ENCODE results near the gene NACA2. TPM values are rescaled to one million over a fixed set of nuclear protein-coding genes. Genes with fewer than 3 reads are reported as not detected.

The NACA2 gene
- total and polyA plus RNA-seq, 2 of the 4 experiments (the other 2 are of a cell fraction): not detected

DNA sequence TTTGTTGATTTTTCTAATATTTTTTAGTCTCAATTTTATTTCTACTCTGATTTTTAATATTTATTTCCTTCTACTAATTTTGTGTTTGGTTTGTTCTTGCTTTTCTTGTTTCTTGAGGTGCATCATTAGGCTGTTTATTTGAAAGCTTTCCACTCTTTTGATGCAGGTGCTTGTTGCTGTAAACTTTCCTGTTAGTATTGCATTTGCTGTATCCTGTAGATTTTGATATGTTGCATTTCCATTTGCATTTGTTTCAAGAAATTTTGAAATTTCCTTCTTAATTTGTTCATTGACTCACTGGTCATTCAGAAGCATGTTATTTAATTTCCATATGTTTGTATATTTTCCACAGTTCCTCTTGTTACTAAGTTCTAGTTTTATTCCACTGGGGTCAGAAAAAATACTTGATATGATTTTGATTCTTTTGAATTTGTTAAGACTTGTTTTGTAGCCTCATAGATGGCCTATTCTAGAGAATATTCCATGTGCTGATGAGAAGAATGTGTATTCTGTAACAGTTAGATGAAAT lies 43.1 kb upstream of the NACA2 start:
- Histone ChIP-seq H4K8ac (ENCODE audit: low read depth in 2 of 2, low read length in 2 of 2) (no peak overlapping the region), H2BK15ac (ENCODE audit: low read depth, low read length) (no peak overlapping the region), H2AFZ (replicated peaks; ENCODE audit: low read length, poor library complexity) (no peak overlapping the region), H4K91ac (ENCODE audit: insufficient read depth, low read depth, low read length) (no peak overlapping the region), H3K4ac (ENCODE audit: low read depth, low read length) (no peak overlapping the region), H3K56ac (ENCODE audit: extremely low read depth, insufficient read depth, low read length) (no peak overlapping the region), H2BK5ac (ENCODE audit: low read depth, low read length, poor library complexity, severe bottlenecking) (no peak overlapping the region), H4K20me1 (ENCODE audit: insufficient read depth, low read length) (no peaks in the 10 kb centered on the region), H3K4me3 (ENCODE audit: insufficient read depth, low read depth, low read length) (no peak overlapping the region), H3K4me1 (ENCODE audit: control insufficient read depth, insufficient read depth, low read length) (no peaks in the 10 kb centered on the region), H3K4me2 (ENCODE audit: low read depth, low read length) (no peak overlapping the region), H4K5ac (ENCODE audit: low read depth, low read length) (no peak overlapping the region), H3K27ac (ENCODE audit: insufficient read depth, low read length) (no peak overlapping the region), H3K14ac (replicated peaks; ENCODE audit: low read depth, low read length) (no peak overlapping the region), H3K9ac (ENCODE audit: low read depth, low read length) (no peak overlapping the region), H3K18ac (ENCODE audit: low read depth, low read length) (no peak overlapping the region), H2AK5ac (ENCODE audit: low read depth, low read length) (no peak overlapping the region), H2BK20ac (ENCODE audit: low read depth, low read length) (no peak overlapping the region), H3K79me1 (ENCODE audit: low read depth in 1 of 2, low read length in 2 of 2) (no peaks in the 10 kb centered on the region), H3K23ac (ENCODE audit: low read depth, low read length) (no peak overlapping the region), H2AK9ac (replicated peaks; ENCODE audit: low read depth, low read length, poor library complexity) (no peak overlapping the region), H3K9me3 (ENCODE audit: control insufficient read depth, insufficient read depth, low read length) (peaks cover 3% of the 10 kb centered on the region; the same call in 1 of the 2 replicates), H2BK120ac (ENCODE audit: low read depth, low read length) (no peak overlapping the region), H3K36me3 (ENCODE audit: control insufficient read depth, insufficient read depth, low read length) (no peaks in the 10 kb centered on the region), H3K27me3 (ENCODE audit: control insufficient read depth, insufficient read depth, low read length) (peaks cover 2% of the 10 kb centered on the region; the same call in 1 of the 2 replicates), H3K9me1 (ENCODE audit: insufficient read depth, low read length) (no peaks in the 10 kb centered on the region)
- no peak for TF ChIP-seq MAZ (IDR thresholded peaks at IDR 0.05; ENCODE audit: borderline replicate concordance, low read depth, low read length)
- no peak for TF ChIP-seq CHD1 (IDR thresholded peaks at IDR 0.05; ENCODE audit: low read depth, low read length)
- TF ChIP-seq FOS (IDR thresholded peaks at IDR 0.05; ENCODE audit: low read depth, low read length): no peak
- TF ChIP-seq, protein P1, sequence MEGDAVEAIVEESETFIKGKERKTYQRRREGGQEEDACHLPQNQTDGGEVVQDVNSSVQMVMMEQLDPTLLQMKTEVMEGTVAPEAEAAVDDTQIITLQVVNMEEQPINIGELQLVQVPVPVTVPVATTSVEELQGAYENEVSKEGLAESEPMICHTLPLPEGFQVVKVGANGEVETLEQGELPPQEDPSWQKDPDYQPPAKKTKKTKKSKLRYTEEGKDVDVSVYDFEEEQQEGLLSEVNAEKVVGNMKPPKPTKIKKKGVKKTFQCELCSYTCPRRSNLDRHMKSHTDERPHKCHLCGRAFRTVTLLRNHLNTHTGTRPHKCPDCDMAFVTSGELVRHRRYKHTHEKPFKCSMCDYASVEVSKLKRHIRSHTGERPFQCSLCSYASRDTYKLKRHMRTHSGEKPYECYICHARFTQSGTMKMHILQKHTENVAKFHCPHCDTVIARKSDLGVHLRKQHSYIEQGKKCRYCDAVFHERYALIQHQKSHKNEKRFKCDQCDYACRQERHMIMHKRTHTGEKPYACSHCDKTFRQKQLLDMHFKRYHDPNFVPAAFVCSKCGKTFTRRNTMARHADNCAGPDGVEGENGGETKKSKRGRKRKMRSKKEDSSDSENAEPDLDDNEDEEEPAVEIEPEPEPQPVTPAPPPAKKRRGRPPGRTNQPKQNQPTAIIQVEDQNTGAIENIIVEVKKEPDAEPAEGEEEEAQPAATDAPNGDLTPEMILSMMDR (conservative IDR thresholded peaks at IDR 0.05; ENCODE audit: low read depth, low read length): no peak
- no peak for TF ChIP-seq BHLHE40 (IDR thresholded peaks at IDR 0.05; ENCODE audit: low read depth, low read length)
- TF ChIP-seq POLR2A (IDR thresholded peaks at IDR 0.05; ENCODE audit: low read depth, low read length): no peak
- TF ChIP-seq SMC3 (IDR thresholded peaks at IDR 0.05; ENCODE audit: low read depth, low read length): no peak
- TF ChIP-seq RFX5 (IDR thresholded peaks at IDR 0.05; ENCODE audit: low read depth, low read length): no peak
- TF ChIP-seq, protein P2, sequence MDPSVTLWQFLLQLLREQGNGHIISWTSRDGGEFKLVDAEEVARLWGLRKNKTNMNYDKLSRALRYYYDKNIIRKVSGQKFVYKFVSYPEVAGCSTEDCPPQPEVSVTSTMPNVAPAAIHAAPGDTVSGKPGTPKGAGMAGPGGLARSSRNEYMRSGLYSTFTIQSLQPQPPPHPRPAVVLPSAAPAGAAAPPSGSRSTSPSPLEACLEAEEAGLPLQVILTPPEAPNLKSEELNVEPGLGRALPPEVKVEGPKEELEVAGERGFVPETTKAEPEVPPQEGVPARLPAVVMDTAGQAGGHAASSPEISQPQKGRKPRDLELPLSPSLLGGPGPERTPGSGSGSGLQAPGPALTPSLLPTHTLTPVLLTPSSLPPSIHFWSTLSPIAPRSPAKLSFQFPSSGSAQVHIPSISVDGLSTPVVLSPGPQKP (IDR thresholded peaks at IDR 0.05; ENCODE audit: borderline replicate concordance, low read depth, low read length): no peak
- no peak for TF ChIP-seq RAD21 (IDR thresholded peaks at IDR 0.05; ENCODE audit: low read length)
- TF ChIP-seq, protein P3, sequence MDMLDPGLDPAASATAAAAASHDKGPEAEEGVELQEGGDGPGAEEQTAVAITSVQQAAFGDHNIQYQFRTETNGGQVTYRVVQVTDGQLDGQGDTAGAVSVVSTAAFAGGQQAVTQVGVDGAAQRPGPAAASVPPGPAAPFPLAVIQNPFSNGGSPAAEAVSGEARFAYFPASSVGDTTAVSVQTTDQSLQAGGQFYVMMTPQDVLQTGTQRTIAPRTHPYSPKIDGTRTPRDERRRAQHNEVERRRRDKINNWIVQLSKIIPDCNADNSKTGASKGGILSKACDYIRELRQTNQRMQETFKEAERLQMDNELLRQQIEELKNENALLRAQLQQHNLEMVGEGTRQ (IDR thresholded peaks at IDR 0.05; ENCODE audit: low read depth, low read length): no peak
- TF ChIP-seq NFE2L2 (IDR thresholded peaks at IDR 0.05; ENCODE audit: low read depth, low read length): no peak
- TF ChIP-seq CEBPB (IDR thresholded peaks at IDR 0.05; ENCODE audit: low read depth, low read length): no peak
- TF ChIP-seq MXI1 (IDR thresholded peaks at IDR 0.05; ENCODE audit: borderline replicate concordance, low read depth, low read length): no peak
- TF ChIP-seq RCOR1 (IDR thresholded peaks at IDR 0.05; ENCODE audit: insufficient replicate concordance, low read length): no peak
- intact Hi-C loops (cut with micrococcal nuclease): no loop called here
- in situ Hi-C loops (cut with MboI; ENCODE audit: low sequenced_read_pairs): loop anchor here (25.0 kb wide), 1 partner anchor 428 kb away; the partner anchor contains the start of gene MED13
- ChIA-PET CTCF (no interaction called here), POLR2A (ENCODE audit: unreplicated experiment) (no interaction called here)
- ATAC-seq (ENCODE audit: low read depth) (no peak), DNase-seq (no peak)
- no TSS peak for BruUV-seq (replicated peaks)
- dilution Hi-C loops (cut with HindIII; ENCODE audit: low sequenced_read_pairs, unreplicated experiment): no loop called here

Measured in IMR-90 (cell line).